Endothelial cell of umbilical vein (primary cell): ENCODE measurements around the gene RAP2A. TPM values are rescaled to one million over a fixed set of nuclear protein-coding genes. Genes with fewer than 3 reads are reported as not detected.
A peak's percentile ranks its signal among the peaks of the same experiment; 100 is the strongest.

ENCODE experiments used
- BruUV-seq: library from RNA; stranded (reverse); fragments of 400-500 nt; replicated peaks from 2 replicates; lab custom pipeline; 2021; lab: Mats Ljungman, UMichigan
- CTCF ChIA-PET: fragments of 300-600, 350-600 bp; sonication (Branson Sonifier 250); formaldehyde crosslinking; loops from one replicate; lab custom pipeline; 2021; ENCODE audit warnings: antibody characterized with exemption, inconsistent platforms; lab: Charles Lee
- POLR2A ChIA-PET: fragments of 300-600, 350-600 bp; sonication (Branson Sonifier 250); formaldehyde crosslinking; loops from one replicate; lab custom pipeline; 2021; ENCODE audit warnings: antibody characterized with exemption, inconsistent platforms; lab: Charles Lee
- DNase-seq: peaks from one replicate; pipeline ENCODE4 v3.0.0-alpha.2; 2011; ENCODE audit warnings: low read depth, low spot score
- FAIRE-seq: peaks from 2 replicates; lab custom pipeline; 2011; peaks lifted over from hg19 to GRCh38; lab: Jason Lieb, UNC
- H2AFZ ChIP-seq: 2 replicates; pipeline ENCODE4 v1.6.0; 2012; ENCODE audit warnings: low read depth, low read length, control low read depth, inconsistent platforms
- H3K27ac ChIP-seq: 2 replicates; pipeline ENCODE4 v1.5.1; 2011; ENCODE audit warnings: low read depth, mild to moderate bottlenecking, control low read depth, low read length, moderate library complexity; ENCODE audit not compliant: insufficient read depth
- H3K27me3 ChIP-seq, 2 experiments: 2 replicates each; pipeline versions ENCODE4 v1.6.0 to v1.6.1; 2011; ENCODE audit warnings: low read length in 2 of 2, mixed read lengths in 1 of 2; ENCODE audit not compliant: control insufficient read depth in 2 of 2, insufficient read depth in 2 of 2
- H3K36me3 ChIP-seq, 2 experiments: 2 replicates in 1 of 2; 3 replicates in 1 of 2; pipeline ENCODE4 v1.5.1; 2011; ENCODE audit warnings: low read length in 2 of 2, mild to moderate bottlenecking in 1 of 2, moderate library complexity in 1 of 2; ENCODE audit not compliant: control insufficient read depth in 2 of 2, insufficient read depth in 2 of 2; ENCODE audit errors: extremely low read depth in 1 of 2
- H3K4me1 ChIP-seq: 3 replicates; pipeline ENCODE4 v1.5.1; 2011; ENCODE audit warnings: mild to moderate bottlenecking, low read length; ENCODE audit not compliant: control insufficient read depth, insufficient read depth; ENCODE audit errors: extremely low read depth
- H3K4me2 ChIP-seq: 2 replicates; pipeline ENCODE4 v1.6.1; 2011; ENCODE audit warnings: low read length, control low read depth, mixed read lengths; ENCODE audit not compliant: insufficient read depth
- H3K4me3 ChIP-seq, 3 experiments: fragments of 200-600 bp in 1 of 3; sonication (generic), shearing (Covaris generic) in 1 of 3; replicated peaks in 1 of 3; 2 replicates each; pipeline ENCODE4 v1.5.1; 2011 to 2016; ENCODE audit warnings: control low read depth in 3 of 3, low read length in 3 of 3, mild to moderate bottlenecking in 2 of 3, inconsistent platforms in 1 of 3, low read depth in 1 of 3, moderate library complexity in 1 of 3; ENCODE audit not compliant: insufficient read depth in 1 of 3
- H3K79me2 ChIP-seq: 2 replicates; pipeline ENCODE4 v1.6.0; 2012; ENCODE audit warnings: low read length, inconsistent platforms; ENCODE audit not compliant: control insufficient read depth, insufficient read depth
- H3K9ac ChIP-seq: replicated peaks from 2 replicates; pipeline ENCODE3; 2011; ENCODE audit warnings: low read length, control low read depth; ENCODE audit not compliant: insufficient read depth; ENCODE audit errors: extremely low read depth
- H3K9me1 ChIP-seq: replicated peaks from 3 replicates; pipeline ENCODE4 v1.6.0; 2011; ENCODE audit warnings: mild to moderate bottlenecking, low read length; ENCODE audit not compliant: control insufficient read depth, insufficient read depth; ENCODE audit errors: extremely low read depth
- H3K9me3 ChIP-seq: replicated peaks from 2 replicates; pipeline ENCODE4 v1.5.1; 2012; ENCODE audit warnings: low read length, inconsistent platforms; ENCODE audit not compliant: control insufficient read depth, insufficient read depth
- H4K20me1 ChIP-seq: replicated peaks from 2 replicates; pipeline ENCODE3; 2011; ENCODE audit warnings: mild to moderate bottlenecking, low read length; ENCODE audit not compliant: control insufficient read depth, insufficient read depth; ENCODE audit errors: extremely low read depth
- EZH2 ChIP-seq: IDR thresholded peaks from 2 replicates; pipeline ENCODE4 v1.6.1; 2012; ENCODE audit warnings: borderline replicate concordance, low read depth, mild to moderate bottlenecking, moderate library complexity, low read length, inconsistent platforms; ENCODE audit not compliant: severe bottlenecking
- FOS ChIP-seq: IDR thresholded peaks from 2 replicates; pipeline ENCODE4 v1.6.1; 2011; ENCODE audit warnings: mild to moderate bottlenecking, low read length, moderate library complexity, borderline replicate concordance; ENCODE audit not compliant: insufficient read depth
- GATA2 ChIP-seq: IDR thresholded peaks from 2 replicates; pipeline ENCODE4 v1.7.0; 2011; ENCODE audit warnings: low read depth, mild to moderate bottlenecking, moderate library complexity, mixed read lengths, low read length; ENCODE audit not compliant: insufficient read length, insufficient read depth
- JUN ChIP-seq: IDR thresholded peaks from 2 replicates; pipeline ENCODE4 v1.6.1; 2011; ENCODE audit warnings: borderline replicate concordance, low read depth; ENCODE audit not compliant: insufficient read length, insufficient read depth
- MYC ChIP-seq: IDR thresholded peaks from one replicate; pipeline ENCODE4 v1.6.1; 2011; ENCODE audit warnings: mild to moderate bottlenecking, low read depth, low read length
- POLR2A ChIP-seq: IDR thresholded peaks from 2 replicates; pipeline ENCODE4 v1.6.1; 2012; ENCODE audit warnings: low read depth, mild to moderate bottlenecking, control low read depth, low read length
- POLR2AphosphoS5 ChIP-seq: IDR thresholded peaks from 2 replicates; pipeline ENCODE4 v1.6.1; 2012; ENCODE audit warnings: low read depth, mild to moderate bottlenecking, control low read depth, low read length, moderate library complexity; ENCODE audit not compliant: insufficient read depth
- dilution Hi-C: fragments of 300-500 bp; cut with MboI; formaldehyde crosslinking; loops from one replicate; pipeline ENCODE4 v1.15.0; 2019; ENCODE audit warnings: low sequenced_read_pairs; ENCODE audit not compliant: extremely low pct_ligation_motif_present
- intact Hi-C: fragments of 100-400 bp; cut with micrococcal nuclease; formaldehyde crosslinking; loops from one replicate; pipeline ENCODE4 v1.10.0; 2022
- polyA plus RNA-seq, 4 experiments: library from polyadenylated mRNA; depleted of rRNA in 3 of 4; stranded (reverse) in 3 of 4; unstranded in 1 of 4; fragments of >200 nt; gene quantifications; 2 replicates each; pipeline versions ENCODE4 v1.2.1 to v1.2.3, GENCODE V29; 2011 to 2012; ENCODE audit warnings: missing spikeins in 1 of 4
- total RNA-seq: library from RNA; stranded (reverse); gene quantifications from 2 replicates; pipeline ENCODE4 v1.2.3, GENCODE V29; 2021
- TF ChIP-seq, protein P1 (sequence below): IDR thresholded peaks from 2 replicates; pipeline ENCODE4 v1.6.1; 2011; ENCODE audit not compliant: insufficient read depth, insufficient read length
- TF ChIP-seq, protein P2 (sequence below), 2 donors: IDR thresholded peaks; 1 replicate in 1 of 2; 2 replicates in 1 of 2; pipeline ENCODE4 v1.5.1; 2011; ENCODE audit warnings: low read length in 2 of 2, mild to moderate bottlenecking in 2 of 2, moderate library complexity in 2 of 2, control low read depth in 1 of 2, inconsistent platforms in 1 of 2, low read depth in 1 of 2; ENCODE audit not compliant: insufficient read depth in 1 of 2; ENCODE audit errors: extremely low read depth in 1 of 2

The RAP2A gene
- total and polyA plus RNA-seq, 2 donors (not counting 3 experiments of a cell fraction or from before 2014, with no cell fraction given): 7.8 to 44.4 TPM

DNA sequence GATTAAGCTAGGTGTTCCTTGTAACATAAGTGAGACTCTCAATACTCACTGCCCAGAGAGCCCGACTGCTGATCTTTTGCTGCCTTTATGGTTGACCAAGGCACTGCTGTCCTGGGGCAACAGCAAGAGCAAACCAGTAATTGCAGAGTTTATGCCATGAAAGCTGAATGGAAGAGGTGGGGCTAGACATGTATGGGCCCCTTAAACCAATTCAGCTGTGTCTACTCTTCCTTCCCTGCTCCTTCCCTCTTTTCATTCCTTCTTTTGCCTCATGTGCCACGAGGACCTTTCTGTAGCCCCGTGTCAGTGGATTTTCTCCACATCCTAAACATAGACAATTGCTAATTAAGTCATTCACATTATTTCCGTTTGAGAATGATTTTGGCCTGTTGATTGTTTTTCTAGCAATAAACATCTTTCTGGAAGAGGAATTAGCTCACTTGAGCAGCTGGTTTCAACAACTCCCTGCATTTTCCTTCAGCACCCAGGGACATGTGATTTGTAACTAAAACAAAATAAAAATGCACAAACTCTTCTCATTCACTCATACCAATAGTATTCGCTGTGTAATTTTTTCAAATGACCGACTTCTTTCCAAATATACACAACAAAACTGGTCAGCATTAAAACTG, 40.5 kb downstream of the RAP2A start:
- no peak overlapping the region for H3K27ac ChIP-seq

DNA sequence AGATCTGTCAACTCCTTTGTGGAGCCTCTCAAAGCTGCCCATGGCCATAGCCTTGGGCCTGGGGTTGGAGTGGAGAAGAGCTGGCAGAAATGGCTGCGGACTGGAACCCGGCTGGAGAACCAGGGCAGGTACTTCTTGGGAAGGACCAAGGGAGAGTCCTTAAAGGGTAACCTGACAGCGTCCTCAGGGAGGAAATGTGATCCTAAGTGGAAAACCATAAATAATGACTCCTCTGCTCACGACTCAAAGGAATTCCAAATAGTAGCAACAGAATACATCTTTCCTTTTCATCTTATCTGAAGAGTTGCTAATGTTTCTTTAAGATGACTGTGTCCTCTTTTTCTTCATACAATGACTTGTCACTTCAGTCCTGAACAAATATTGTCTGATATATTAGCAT, 41.0 kb downstream of the RAP2A start:
- Histone ChIP-seq H3K9me1 (no peaks in the 10 kb centered on the region), H3K79me2 (no peaks in the 10 kb centered on the region), H3K9ac (no peak overlapping the region), H3K9me3 (no peaks in the 10 kb centered on the region), H3K4me2 (no peak overlapping the region), H3K4me3 (no peak overlapping the region), H3K27me3 (peaks cover 0 to 2% of the 10 kb centered on the region in 2 experiments), H3K36me3 (no peaks in the 10 kb centered on the region), H3K4me1 (no peaks in the 10 kb centered on the region), H4K20me1 (no peaks in the 10 kb centered on the region), H2AFZ (no peak overlapping the region), H3K27ac (no peak overlapping the region)
- no TSS peak for BruUV-seq
- ChIA-PET POLR2A (no interaction called here), CTCF (interaction anchor here (1.3 to 1.8 kb wide), 2 partner anchors 9 to 365 kb away, joined by 3 to 10 read pairs; no protein-coding TSS in a partner anchor)
- intact Hi-C loops (no loop called here), dilution Hi-C loops (no loop called here)
- TF ChIP-seq GATA2 (no peak), POLR2A (no peak), EZH2 (no peak), FOS (no peak), POLR2AphosphoS5 (no peak), MYC (no peak), JUN (no peak)
- TF ChIP-seq, protein P1, sequence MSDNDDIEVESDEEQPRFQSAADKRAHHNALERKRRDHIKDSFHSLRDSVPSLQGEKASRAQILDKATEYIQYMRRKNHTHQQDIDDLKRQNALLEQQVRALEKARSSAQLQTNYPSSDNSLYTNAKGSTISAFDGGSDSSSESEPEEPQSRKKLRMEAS: no peak
- TF ChIP-seq, protein P2, sequence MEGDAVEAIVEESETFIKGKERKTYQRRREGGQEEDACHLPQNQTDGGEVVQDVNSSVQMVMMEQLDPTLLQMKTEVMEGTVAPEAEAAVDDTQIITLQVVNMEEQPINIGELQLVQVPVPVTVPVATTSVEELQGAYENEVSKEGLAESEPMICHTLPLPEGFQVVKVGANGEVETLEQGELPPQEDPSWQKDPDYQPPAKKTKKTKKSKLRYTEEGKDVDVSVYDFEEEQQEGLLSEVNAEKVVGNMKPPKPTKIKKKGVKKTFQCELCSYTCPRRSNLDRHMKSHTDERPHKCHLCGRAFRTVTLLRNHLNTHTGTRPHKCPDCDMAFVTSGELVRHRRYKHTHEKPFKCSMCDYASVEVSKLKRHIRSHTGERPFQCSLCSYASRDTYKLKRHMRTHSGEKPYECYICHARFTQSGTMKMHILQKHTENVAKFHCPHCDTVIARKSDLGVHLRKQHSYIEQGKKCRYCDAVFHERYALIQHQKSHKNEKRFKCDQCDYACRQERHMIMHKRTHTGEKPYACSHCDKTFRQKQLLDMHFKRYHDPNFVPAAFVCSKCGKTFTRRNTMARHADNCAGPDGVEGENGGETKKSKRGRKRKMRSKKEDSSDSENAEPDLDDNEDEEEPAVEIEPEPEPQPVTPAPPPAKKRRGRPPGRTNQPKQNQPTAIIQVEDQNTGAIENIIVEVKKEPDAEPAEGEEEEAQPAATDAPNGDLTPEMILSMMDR (IDR thresholded peaks at IDR 0.05; ENCODE audit: extremely low read depth in 1 of 2, insufficient read depth in 1 of 2, low read depth in 1 of 2, low read length in 2 of 2): no peak
- FAIRE-seq (no peak), DNase-seq (no peak)

More for the DNA sequence above, 40.5 kb downstream of the RAP2A start:
- TF ChIP-seq POLR2A (no peak), EZH2 (no peak), MYC (no peak), POLR2AphosphoS5 (no peak)
- H3K4me1 ChIP-seq: no peaks in the 10 kb centered on the region
- no peak for FAIRE-seq
- intact Hi-C loops (no loop called here), dilution Hi-C loops (no loop called here)
- BruUV-seq: no TSS peak
- H3K9me3 ChIP-seq: no peaks in the 10 kb centered on the region
- POLR2A ChIA-PET: no interaction called here
- DNase-seq: peak; percentile 6
- CTCF ChIA-PET: interaction anchor here (1.3 to 1.8 kb wide), 2 partner anchors 9 to 364 kb away, joined by 3 to 10 read pairs; no protein-coding TSS in a partner anchor
- no peak overlapping the region for H2AFZ ChIP-seq
- H3K9ac ChIP-seq: no peak overlapping the region
- no peaks in the 10 kb centered on the region for H3K9me1 ChIP-seq
- peaks cover 0 to 2% of the 10 kb centered on the region in 2 experiments for H3K27me3 ChIP-seq
- no peak overlapping the region for H3K4me3 ChIP-seq
- no peaks in the 10 kb centered on the region for H4K20me1 ChIP-seq
- H3K4me2 ChIP-seq: no peak overlapping the region
- no peaks in the 10 kb centered on the region for H3K36me3 ChIP-seq
- H3K79me2 ChIP-seq: no peaks in the 10 kb centered on the region
